ENCODE measurements around the gene CYP27B1.
"Not testable (repeated sequence)": the region's sequence is repeated elsewhere in the genome, so short reads cannot be mapped to it uniquely, and the experiment has no call there.

Gene CYP27B1

GRCh38 chr12:57727758-57728395 lies 39.0 kb downstream of the CYP27B1 start:
- no peak overlapping the region for H3K4me3 ChIP-seq (ENCODE audit: low read length)
- no peak for DNase-seq (ENCODE audit: low read depth, low spot score)

GRCh38 chr12:57726884-57727757 lies 39.8 kb downstream of the CYP27B1 start:
- H3K4me3 ChIP-seq (ENCODE audit: low read length) = no peak overlapping the region
- no peak for DNase-seq (ENCODE audit: low read depth, low spot score)

GRCh38 chr12:57726151-57726883 lies 40.6 kb downstream of the CYP27B1 start:
- H3K4me3 ChIP-seq (ENCODE audit: low read length) = no peak overlapping the region
- no peak for DNase-seq (ENCODE audit: low read depth, low spot score)

GRCh38 chr12:57725851-57726150 lies 41.1 kb downstream of the CYP27B1 start:
- no peak for DNase-seq (ENCODE audit: low read depth, low spot score)
- no peak overlapping the region for H3K4me3 ChIP-seq (ENCODE audit: low read length)

- DNase-seq (ENCODE audit: low read depth, low spot score) = no peak
- no peak overlapping the region for H3K4me3 ChIP-seq (ENCODE audit: low read length)
Observed at GRCh38 chr12:57724936-57725740, 41.7 kb downstream of the CYP27B1 start.

GRCh38 chr12:57724003-57724935 lies 42.6 kb downstream of the CYP27B1 start:
- H3K4me3 ChIP-seq (ENCODE audit: low read length) = no peak overlapping the region
- no peak for DNase-seq (ENCODE audit: low read depth, low spot score)

GRCh38 chr12:57723630-57723962 lies 43.3 kb downstream of the CYP27B1 start:
- no peak for DNase-seq (ENCODE audit: low read depth, low spot score)
- no peak overlapping the region for H3K4me3 ChIP-seq (ENCODE audit: low read length)

- no peak for DNase-seq (ENCODE audit: low read depth, low spot score)
- no peak overlapping the region for H3K4me3 ChIP-seq (ENCODE audit: low read length)
Observed at GRCh38 chr12:57722716-57723629, 43.9 kb downstream of the CYP27B1 start.

GRCh38 chr12:57721846-57722608 lies 44.9 kb downstream of the CYP27B1 start:
- not testable (repeated sequence) for DNase-seq (ENCODE audit: low read depth, low spot score)

GRCh38 chr12:57720606-57721595 lies 46.0 kb downstream of the CYP27B1 start:
- no peak for DNase-seq (ENCODE audit: low read depth, low spot score)
- H3K4me3 ChIP-seq (ENCODE audit: low read length) = no peak overlapping the region

More at GRCh38 chr12:57721846-57722608, 44.9 kb downstream of the CYP27B1 start:
- not testable (repeated sequence) for H3K4me3 ChIP-seq (ENCODE audit: low read length)

- no peak for DNase-seq (ENCODE audit: low read depth, low spot score)
Observed at GRCh38 chr12:57719777-57720605, 46.9 kb downstream of the CYP27B1 start.

GRCh38 chr12:57718641-57719528 lies 48.0 kb downstream of the CYP27B1 start:
- no peak for DNase-seq (ENCODE audit: low read depth, low spot score)
- no peak overlapping the region for H3K4me3 ChIP-seq (ENCODE audit: low read length)

More at GRCh38 chr12:57719777-57720605, 46.9 kb downstream of the CYP27B1 start:
- H3K4me3 ChIP-seq (ENCODE audit: low read length) = no peak overlapping the region

GRCh38 chr12:57717846-57718640 lies 48.8 kb downstream of the CYP27B1 start:
- DNase-seq (ENCODE audit: low read depth, low spot score) = no peak
- H3K4me3 ChIP-seq (ENCODE audit: low read length) = no peak overlapping the region
